GM12878 (cell line): ENCODE measurements around the gene ATG4B. TPM values are rescaled to one million over a fixed set of nuclear protein-coding genes. Genes with fewer than 3 reads are reported as not detected.

Source experiments
- BACH1 ChIP-seq: fragments of 450-650 bp; IDR thresholded peaks from 2 replicates; pipeline ENCODE4 v1.6.1; 2017; ENCODE audit warnings: mild to moderate bottlenecking, borderline replicate concordance
- BRCA1 ChIP-seq: IDR thresholded peaks from 2 replicates; pipeline ENCODE4 v1.6.1; 2011; ENCODE audit warnings: low read depth, low read length, improper control_type of control experiment
- CREM ChIP-seq: IDR thresholded peaks from 2 replicates; pipeline ENCODE4 v1.6.1; 2014; ENCODE audit warnings: antibody characterized with exemption, low read depth
- GABPA ChIP-seq: IDR thresholded peaks from 2 replicates; pipeline ENCODE4 v1.6.1; 2014; ENCODE audit warnings: antibody characterized with exemption, low read depth, mild to moderate bottlenecking, inconsistent platforms
- GATAD2B ChIP-seq: fragments of 450-650 bp; conservative IDR thresholded peaks from 2 replicates; pipeline ENCODE4 v1.6.1; 2017; ENCODE audit warnings: low read depth, mild to moderate bottlenecking, moderate library complexity
- KDM1A ChIP-seq: fragments of 200-600 bp; sonication (generic); IDR thresholded peaks from 2 replicates; pipeline ENCODE4 v1.6.1; 2016; ENCODE audit warnings: borderline replicate concordance
- NFYB ChIP-seq: IDR thresholded peaks from 2 replicates; pipeline ENCODE4 v1.6.1; 2011; ENCODE audit warnings: low read depth, mild to moderate bottlenecking, low read length, improper control_type of control experiment, moderate library complexity; ENCODE audit not compliant: insufficient read depth
- NR2C2 ChIP-seq: IDR thresholded peaks from 2 replicates; pipeline ENCODE4 v1.6.1; 2011; ENCODE audit warnings: borderline replicate concordance, low read depth; ENCODE audit not compliant: control insufficient read depth, insufficient read length
- POLR2AphosphoS2 ChIP-seq: IDR thresholded peaks from 2 replicates; pipeline ENCODE4 v1.6.1; 2011; ENCODE audit warnings: low read depth, mild to moderate bottlenecking, low read length, improper control_type of control experiment, moderate library complexity
- POU2F2 ChIP-seq: IDR thresholded peaks from 3 replicates; pipeline ENCODE4 v1.6.1; 2011; ENCODE audit warnings: low read depth, mild to moderate bottlenecking, low read length, borderline replicate concordance
- RAD51 ChIP-seq: fragments of 450-650 bp; IDR thresholded peaks from 2 replicates; pipeline ENCODE4 v1.6.1; 2016; ENCODE audit warnings: moderate library complexity, mild to moderate bottlenecking, inconsistent platforms
- RUNX3 ChIP-seq: IDR thresholded peaks from 2 replicates; pipeline ENCODE4 v1.6.1; 2012; ENCODE audit warnings: low read length, inconsistent platforms
- SREBF2 ChIP-seq: IDR thresholded peaks from 2 replicates; pipeline ENCODE4 v1.6.1; 2012; ENCODE audit warnings: mild to moderate bottlenecking, low read length
- STAT1 ChIP-seq: fragments of 450-650 bp; conservative IDR thresholded peaks from 2 replicates; pipeline ENCODE4 v1.6.1; 2014; ENCODE audit warnings: antibody characterized with exemption, mild to moderate bottlenecking
- TCF3 ChIP-seq: IDR thresholded peaks from 2 replicates; pipeline ENCODE4 v1.6.1; 2012; ENCODE audit warnings: low read depth, mild to moderate bottlenecking, low read length, borderline replicate concordance; ENCODE audit not compliant: insufficient read depth
- YBX1 ChIP-seq: fragments of 450-650 bp; IDR thresholded peaks from 2 replicates; pipeline ENCODE4 v1.6.1; 2016; ENCODE audit warnings: antibody characterized with exemption
- ZNF217 ChIP-seq: fragments of 450-650 bp; IDR thresholded peaks from 2 replicates; pipeline ENCODE4 v1.6.1; 2017; ENCODE audit warnings: antibody characterized with exemption, mild to moderate bottlenecking
- polyA plus RNA-seq, 11 experiments: library from polyadenylated mRNA; depleted of rRNA in 4 of 11; unstranded in 6 of 11; stranded (reverse) in 5 of 11; fragments of >200 nt; fragmentation: Nextera tagmentation in 4 of 11; fragmentation: Illumina TruSeq in 1 of 11; extraction: Ambion mirVana in 4 of 11; extraction: Trizol in 1 of 11; gene quantifications; 1 replicate in 1 of 11; 2 replicates in 10 of 11; pipeline versions ENCODE4 v1.2.1 to v1.2.3, GENCODE V29; 2011 to 2016; ENCODE audit warnings: inconsistent platforms in 2 of 11, missing spikeins in 2 of 11, low read depth in 1 of 11
- total RNA-seq, 4 experiments: library from RNA; depleted of rRNA in 3 of 4; stranded (reverse); fragments of >200 nt in 3 of 4; fragmentation: Illumina TruSeq in 1 of 4; extraction: Trizol in 1 of 4; gene quantifications; 2 replicates each; pipeline versions ENCODE4 v1.2.1 to v1.2.3, GENCODE V29; 2013 to 2021
- TF ChIP-seq, protein P1 (sequence below), 3 experiments: IDR thresholded peaks in 2 of 3; conservative IDR thresholded peaks in 1 of 3; 2 replicates each; pipeline ENCODE4 v1.5.1; 2011; ENCODE audit warnings: low read depth in 3 of 3, low read length in 3 of 3, mild to moderate bottlenecking in 3 of 3, control low read depth in 2 of 3, moderate library complexity in 2 of 3, inconsistent platforms in 1 of 3, mixed read lengths in 1 of 3; ENCODE audit not compliant: control insufficient read depth in 2 of 3, insufficient read depth in 1 of 3; ENCODE audit errors: extremely low read depth in 1 of 3
- TF ChIP-seq, protein P2 (sequence below): fragments of 450-650 bp; conservative IDR thresholded peaks from 2 replicates; pipeline ENCODE4 v1.6.1; 2017; ENCODE audit warnings: mild to moderate bottlenecking, moderate library complexity
- TF ChIP-seq, protein P3 (sequence below): IDR thresholded peaks from 2 replicates; pipeline ENCODE4 v1.6.1; 2012; ENCODE audit warnings: improper control_type of control experiment, low read depth, low read length; ENCODE audit not compliant: insufficient replicate concordance

ATG4B gene
- total and polyA plus RNA-seq, 10 of the 15 experiments (the other 5 are each of a cell fraction or from before 2014, with no cell fraction given), result 5.8 to 84.1 (median 64.9) TPM

DNA sequence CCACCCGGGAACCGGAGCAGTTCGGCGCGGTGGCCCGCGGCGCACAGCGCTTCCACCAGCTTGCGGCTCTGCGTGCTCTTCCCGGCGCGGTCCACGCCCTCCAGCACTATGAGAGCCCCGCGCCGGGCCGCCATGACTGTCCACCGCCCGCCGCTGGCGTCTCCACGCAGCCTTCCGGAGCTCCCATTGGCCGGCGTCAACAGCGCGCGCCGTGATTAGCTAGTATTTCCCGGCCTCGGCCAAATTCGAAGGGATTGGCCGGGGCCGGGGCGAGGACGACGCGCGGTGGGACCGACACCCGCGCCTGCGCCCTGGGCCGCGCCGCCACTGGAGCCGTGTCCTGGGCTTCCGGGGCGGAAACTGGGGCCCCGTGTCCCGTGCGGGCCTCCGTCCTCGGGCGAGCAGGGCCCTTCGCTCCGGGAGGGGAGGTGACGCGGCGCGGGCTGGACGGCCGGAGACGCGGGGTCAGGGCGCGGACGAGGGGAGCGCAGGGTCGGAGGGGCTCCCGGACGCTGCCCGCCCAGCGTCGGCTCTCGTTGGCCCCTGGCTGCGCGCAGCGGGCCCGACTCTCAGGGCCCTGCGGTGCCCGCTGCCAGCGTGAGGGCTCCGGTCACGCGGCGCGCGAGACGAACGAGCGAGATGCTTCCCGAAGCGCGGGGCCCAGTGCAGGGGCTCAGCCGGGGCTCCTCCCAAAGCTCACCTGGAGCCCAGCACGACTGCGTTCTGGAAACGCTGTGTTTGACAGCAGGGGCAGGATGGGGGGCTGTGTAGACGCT is 49.3 kb downstream of the ATG4B start, which contains the start of gene DTYMK (continued):
- no peak for TF ChIP-seq TCF3
- TF ChIP-seq RAD51, result no peak
- peak; percentile 82 for TF ChIP-seq CREM
- TF ChIP-seq ZNF217, result peak; percentile 37; the same call in 1 of the 2 replicates
- TF ChIP-seq NR2C2, result no peak
- TF ChIP-seq GABPA, result peak; percentile 43; the same call in 1 of the 2 replicates
- no peak for TF ChIP-seq KDM1A
- peak; percentile 91; the same call in 1 of the 2 replicates for TF ChIP-seq GATAD2B
- TF ChIP-seq, protein P1, sequence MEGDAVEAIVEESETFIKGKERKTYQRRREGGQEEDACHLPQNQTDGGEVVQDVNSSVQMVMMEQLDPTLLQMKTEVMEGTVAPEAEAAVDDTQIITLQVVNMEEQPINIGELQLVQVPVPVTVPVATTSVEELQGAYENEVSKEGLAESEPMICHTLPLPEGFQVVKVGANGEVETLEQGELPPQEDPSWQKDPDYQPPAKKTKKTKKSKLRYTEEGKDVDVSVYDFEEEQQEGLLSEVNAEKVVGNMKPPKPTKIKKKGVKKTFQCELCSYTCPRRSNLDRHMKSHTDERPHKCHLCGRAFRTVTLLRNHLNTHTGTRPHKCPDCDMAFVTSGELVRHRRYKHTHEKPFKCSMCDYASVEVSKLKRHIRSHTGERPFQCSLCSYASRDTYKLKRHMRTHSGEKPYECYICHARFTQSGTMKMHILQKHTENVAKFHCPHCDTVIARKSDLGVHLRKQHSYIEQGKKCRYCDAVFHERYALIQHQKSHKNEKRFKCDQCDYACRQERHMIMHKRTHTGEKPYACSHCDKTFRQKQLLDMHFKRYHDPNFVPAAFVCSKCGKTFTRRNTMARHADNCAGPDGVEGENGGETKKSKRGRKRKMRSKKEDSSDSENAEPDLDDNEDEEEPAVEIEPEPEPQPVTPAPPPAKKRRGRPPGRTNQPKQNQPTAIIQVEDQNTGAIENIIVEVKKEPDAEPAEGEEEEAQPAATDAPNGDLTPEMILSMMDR (IDR thresholded peaks at IDR 0.05 in 2 of 3, conservative IDR thresholded peaks at IDR 0.05 in 1 of 3; ENCODE audit: control insufficient read depth in 2 of 3, extremely low read depth in 1 of 3, insufficient read depth in 1 of 3, low read depth in 3 of 3, low read length in 3 of 3), result no peak
- peak; percentile 47; the same call in 2 of the 3 replicates for TF ChIP-seq POU2F2
- TF ChIP-seq RUNX3, result no peak
- TF ChIP-seq STAT1, result 0 out of 2 replicates have a peak, but pooled peaks have one; percentile 51
- TF ChIP-seq BRCA1, result no peak
- TF ChIP-seq SREBF2, result no peak
- TF ChIP-seq, protein P2, sequence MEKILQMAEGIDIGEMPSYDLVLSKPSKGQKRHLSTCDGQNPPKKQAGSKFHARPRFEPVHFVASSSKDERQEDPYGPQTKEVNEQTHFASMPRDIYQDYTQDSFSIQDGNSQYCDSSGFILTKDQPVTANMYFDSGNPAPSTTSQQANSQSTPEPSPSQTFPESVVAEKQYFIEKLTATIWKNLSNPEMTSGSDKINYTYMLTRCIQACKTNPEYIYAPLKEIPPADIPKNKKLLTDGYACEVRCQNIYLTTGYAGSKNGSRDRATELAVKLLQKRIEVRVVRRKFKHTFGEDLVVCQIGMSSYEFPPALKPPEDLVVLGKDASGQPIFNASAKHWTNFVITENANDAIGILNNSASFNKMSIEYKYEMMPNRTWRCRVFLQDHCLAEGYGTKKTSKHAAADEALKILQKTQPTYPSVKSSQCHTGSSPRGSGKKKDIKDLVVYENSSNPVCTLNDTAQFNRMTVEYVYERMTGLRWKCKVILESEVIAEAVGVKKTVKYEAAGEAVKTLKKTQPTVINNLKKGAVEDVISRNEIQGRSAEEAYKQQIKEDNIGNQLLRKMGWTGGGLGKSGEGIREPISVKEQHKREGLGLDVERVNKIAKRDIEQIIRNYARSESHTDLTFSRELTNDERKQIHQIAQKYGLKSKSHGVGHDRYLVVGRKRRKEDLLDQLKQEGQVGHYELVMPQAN, result peak; percentile 95
- TF ChIP-seq POLR2AphosphoS2, result peak; percentile 82; the same call in 1 of the 2 replicates
- peak; percentile 92 for TF ChIP-seq BACH1
- TF ChIP-seq, protein P3, sequence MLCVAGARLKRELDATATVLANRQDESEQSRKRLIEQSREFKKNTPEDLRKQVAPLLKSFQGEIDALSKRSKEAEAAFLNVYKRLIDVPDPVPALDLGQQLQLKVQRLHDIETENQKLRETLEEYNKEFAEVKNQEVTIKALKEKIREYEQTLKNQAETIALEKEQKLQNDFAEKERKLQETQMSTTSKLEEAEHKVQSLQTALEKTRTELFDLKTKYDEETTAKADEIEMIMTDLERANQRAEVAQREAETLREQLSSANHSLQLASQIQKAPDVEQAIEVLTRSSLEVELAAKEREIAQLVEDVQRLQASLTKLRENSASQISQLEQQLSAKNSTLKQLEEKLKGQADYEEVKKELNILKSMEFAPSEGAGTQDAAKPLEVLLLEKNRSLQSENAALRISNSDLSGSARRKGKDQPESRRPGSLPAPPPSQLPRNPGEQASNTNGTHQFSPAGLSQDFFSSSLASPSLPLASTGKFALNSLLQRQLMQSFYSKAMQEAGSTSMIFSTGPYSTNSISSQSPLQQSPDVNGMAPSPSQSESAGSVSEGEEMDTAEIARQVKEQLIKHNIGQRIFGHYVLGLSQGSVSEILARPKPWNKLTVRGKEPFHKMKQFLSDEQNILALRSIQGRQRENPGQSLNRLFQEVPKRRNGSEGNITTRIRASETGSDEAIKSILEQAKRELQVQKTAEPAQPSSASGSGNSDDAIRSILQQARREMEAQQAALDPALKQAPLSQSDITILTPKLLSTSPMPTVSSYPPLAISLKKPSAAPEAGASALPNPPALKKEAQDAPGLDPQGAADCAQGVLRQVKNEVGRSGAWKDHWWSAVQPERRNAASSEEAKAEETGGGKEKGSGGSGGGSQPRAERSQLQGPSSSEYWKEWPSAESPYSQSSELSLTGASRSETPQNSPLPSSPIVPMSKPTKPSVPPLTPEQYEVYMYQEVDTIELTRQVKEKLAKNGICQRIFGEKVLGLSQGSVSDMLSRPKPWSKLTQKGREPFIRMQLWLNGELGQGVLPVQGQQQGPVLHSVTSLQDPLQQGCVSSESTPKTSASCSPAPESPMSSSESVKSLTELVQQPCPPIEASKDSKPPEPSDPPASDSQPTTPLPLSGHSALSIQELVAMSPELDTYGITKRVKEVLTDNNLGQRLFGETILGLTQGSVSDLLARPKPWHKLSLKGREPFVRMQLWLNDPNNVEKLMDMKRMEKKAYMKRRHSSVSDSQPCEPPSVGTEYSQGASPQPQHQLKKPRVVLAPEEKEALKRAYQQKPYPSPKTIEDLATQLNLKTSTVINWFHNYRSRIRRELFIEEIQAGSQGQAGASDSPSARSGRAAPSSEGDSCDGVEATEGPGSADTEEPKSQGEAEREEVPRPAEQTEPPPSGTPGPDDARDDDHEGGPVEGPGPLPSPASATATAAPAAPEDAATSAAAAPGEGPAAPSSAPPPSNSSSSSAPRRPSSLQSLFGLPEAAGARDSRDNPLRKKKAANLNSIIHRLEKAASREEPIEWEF, result no peak
- TF ChIP-seq NFYB, result peak; percentile 77; the same call in 1 of the 2 replicates
- no peak for TF ChIP-seq YBX1
